Measurements from ENCODE around the gene SEMA4C. TPM values are rescaled to one million over a fixed set of nuclear protein-coding genes. Genes with fewer than 3 reads are reported as not detected.

The SEMA4C gene
- total and polyA plus RNA-seq, 9 of the 15 experiments (the other 6 are each of a cell fraction or from before 2014, with no cell fraction given) = 0.32 to 59.7 (median 23.9) TPM

GRCh38 chr2:96868555-96869280 lies 1.2 kb downstream of the SEMA4C start (continued):
- TF ChIP-seq BCLAF1 (IDR thresholded peaks at IDR 0.05; ENCODE audit: borderline replicate concordance in 1 of 2, control insufficient read depth in 1 of 2, low read depth in 2 of 2, low read length in 1 of 2) (no peak), ZNF699 (CRISPR knock-in tag; IDR thresholded peaks at IDR 0.05; ENCODE audit: insufficient replicate concordance) (no peak), JUND (IDR thresholded peaks at IDR 0.05; ENCODE audit: borderline replicate concordance, low read depth, low read length) (no peak), JUND (tag; IDR thresholded peaks at IDR 0.05; ENCODE audit: borderline replicate concordance, low read depth, low read length) (no peak), ZNF311 (CRISPR knock-in tag; IDR thresholded peaks at IDR 0.05) (no peak), DIDO1 (tag; IDR thresholded peaks at IDR 0.05; ENCODE audit: low read depth) (no peak), CBFA2T3 (IDR thresholded peaks at IDR 0.05) (no peak), ZNF24 (IDR thresholded peaks at IDR 0.05) (no peak), SREBF1 (IDR thresholded peaks at IDR 0.05; ENCODE audit: borderline replicate concordance, low read depth, low read length) (no peak), SRSF1 (IDR thresholded peaks at IDR 0.05; ENCODE audit: low read depth, low read length) (no peak), BHLHE40 (IDR thresholded peaks at IDR 0.05; ENCODE audit: low read length) (no peak), ELF2 (CRISPR knock-in tag; IDR thresholded peaks at IDR 0.05) (no peak), ZNF518B (CRISPR knock-in tag; IDR thresholded peaks at IDR 0.05) (no peak), ZBTB34 (CRISPR knock-in tag; IDR thresholded peaks at IDR 0.05) (no peak), SRSF7 (optimal IDR thresholded peaks at IDR 0.05; ENCODE audit: low read depth, low read length) (no peak), RBM25 (IDR thresholded peaks at IDR 0.05; ENCODE audit: low read depth, low read length, severe bottlenecking) (no peak), TARDBP (IDR thresholded peaks at IDR 0.05) (no peak), ZNF121 (CRISPR knock-in tag; conservative IDR thresholded peaks at IDR 0.05) (no peak), FOXO4 (CRISPR knock-in tag; IDR thresholded peaks at IDR 0.05) (no peak)
